22Rv1 (cell line): Measurements from ENCODE around the gene PMEPA1.

Experiments
- H3K27ac ChIP-seq: fragments of 450-650 bp; 2 replicates; pipeline ENCODE4 v1.5.1; 2017
- CTCF ChIP-seq: fragments of 450-650 bp; IDR thresholded peaks from 2 replicates; pipeline ENCODE4 v1.5.1; 2017; ENCODE audit warnings: mild to moderate bottlenecking
- ZFX ChIP-seq: fragments of 450-650 bp; IDR thresholded peaks from 2 replicates; pipeline ENCODE4 v1.6.1; 2017; ENCODE audit warnings: antibody characterized with exemption, borderline replicate concordance

PMEPA1 gene

GRCh38 chr20:57705127-57705899 is 4.5 kb downstream of the PMEPA1 start:
- H3K27ac ChIP-seq, result peak overlapping the region; percentile 93
- TF ChIP-seq ZFX (no peak), CTCF (no peak)

- peak overlapping the region; percentile 93 for H3K27ac ChIP-seq
- TF ChIP-seq ZFX (no peak), CTCF (no peak)
These were observed 5.6 kb downstream of the PMEPA1 start for GRCh38 chr20:57704245-57704644.

- no peak for TF ChIP-seq CTCF
- no peak for TF ChIP-seq ZFX
- H3K27ac ChIP-seq, result peak overlapping the region; percentile 93
These were observed 6.8 kb downstream of the PMEPA1 start for GRCh38 chr20:57703013-57703412.

GRCh38 chr20:57702521-57702920 is 7.3 kb downstream of the PMEPA1 start:
- H3K27ac ChIP-seq, result peak overlapping the region; percentile 93
- TF ChIP-seq ZFX, result no peak
- no peak for TF ChIP-seq CTCF

- no peak for TF ChIP-seq CTCF
- no peak for TF ChIP-seq ZFX
- peak overlapping the region; percentile 93 for H3K27ac ChIP-seq
These were observed 7.7 kb downstream of the PMEPA1 start for GRCh38 chr20:57702091-57702490.

GRCh38 chr20:57701651-57702050 is 8.2 kb downstream of the PMEPA1 start:
- TF ChIP-seq CTCF (no peak), ZFX (no peak)
- peak overlapping the region; percentile 93 for H3K27ac ChIP-seq

- TF ChIP-seq ZFX (no peak), CTCF (no peak)
- H3K27ac ChIP-seq, result peak overlapping the region; percentile 93
These were observed 8.7 kb downstream of the PMEPA1 start for GRCh38 chr20:57701090-57701489.
